Activated T-helper 1 cell treated with Interleukin-2 at 50 U/mL for 16 hours (primary cell): ENCODE results near the gene TULP4.
"Not testable (repeated sequence)": the region's sequence is repeated elsewhere in the genome, so short reads cannot be mapped to it uniquely, and the experiment has no call there.

Experiments used
- DNase-seq: peaks from one replicate; pipeline ENCODE4 v3.0.0-alpha.2; 2020; ENCODE audit warnings: low read depth

The TULP4 gene

DNA sequence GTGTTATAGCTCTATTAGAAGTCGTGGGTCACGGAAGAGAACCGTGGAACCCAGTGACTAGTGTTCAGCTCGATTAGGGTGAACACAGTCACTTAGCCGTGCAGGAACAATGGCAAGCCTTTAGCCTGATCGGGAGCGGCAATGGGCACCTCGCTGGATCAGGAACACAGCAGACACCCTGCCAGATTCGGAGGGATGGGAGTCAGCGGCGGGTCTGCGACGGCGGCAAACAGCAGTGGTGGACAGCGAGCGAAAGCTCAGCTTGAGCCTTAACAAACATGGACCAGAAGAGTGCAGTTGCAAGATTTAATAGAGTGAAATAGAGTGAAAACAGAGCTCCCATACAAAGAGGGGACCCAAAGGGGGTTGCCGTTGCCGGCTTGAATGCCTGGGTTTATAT is 157.8 kb downstream of the TULP4 start:
- DNase-seq, result not testable (repeated sequence)

DNA sequence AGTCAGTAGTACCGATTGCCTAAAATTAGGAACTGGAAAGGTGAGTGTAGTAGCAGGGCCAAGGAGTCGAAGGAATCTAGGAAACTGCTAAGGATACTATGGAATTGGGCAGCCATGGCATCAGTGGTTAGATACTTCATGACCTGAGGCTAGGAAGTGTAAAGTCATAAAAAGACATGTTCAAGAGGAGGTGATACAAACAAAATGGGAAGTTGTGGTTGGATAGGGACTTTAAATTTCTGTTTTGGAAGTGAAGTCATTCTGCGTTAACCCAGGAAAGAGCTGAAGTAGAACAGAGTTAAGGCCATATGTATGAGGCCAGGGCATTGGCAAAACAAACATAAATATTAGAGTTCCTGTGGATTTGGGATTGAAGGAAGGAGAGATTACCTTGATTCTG is 159.1 kb downstream of the TULP4 start:
- no peak for DNase-seq

DNA sequence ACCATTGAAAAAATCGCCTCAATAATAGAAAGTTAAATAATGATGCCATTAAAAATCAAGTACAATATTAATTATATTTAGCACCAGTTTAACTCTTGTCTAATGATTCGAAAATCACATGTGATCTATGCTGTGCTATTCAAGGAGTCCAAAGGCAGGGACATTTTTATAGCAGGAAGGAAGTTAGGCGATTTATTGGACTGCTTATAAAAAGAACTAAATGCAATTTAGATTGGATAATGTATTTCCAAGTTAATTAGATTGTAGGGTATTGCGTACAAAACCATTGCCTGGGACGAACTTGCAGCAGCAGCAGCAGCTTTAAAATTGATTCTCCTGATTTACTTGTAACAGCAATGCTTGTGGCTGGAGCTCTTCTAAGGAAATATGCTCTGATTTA is 160.2 kb downstream of the TULP4 start:
- DNase-seq, result no peak

DNA sequence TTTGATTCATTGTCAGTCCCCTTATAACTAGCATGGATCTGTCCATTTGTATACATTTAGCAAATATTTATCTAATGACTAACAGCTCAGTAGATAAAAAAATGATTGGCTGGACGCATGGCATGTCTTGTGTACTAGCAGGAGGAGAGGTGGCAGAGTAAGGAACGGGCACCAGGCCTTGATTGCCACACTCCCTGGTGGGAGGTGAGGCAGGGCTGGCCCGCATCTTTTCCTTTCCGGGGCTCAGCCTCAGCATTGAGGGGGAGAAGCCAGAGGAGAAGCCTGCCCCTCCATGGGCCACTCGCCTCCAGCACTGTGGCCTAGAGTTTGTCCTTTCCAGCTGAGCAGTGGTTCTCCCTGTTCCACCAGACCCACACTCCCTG is 162.7 kb downstream of the TULP4 start:
- DNase-seq, result no peak

DNA sequence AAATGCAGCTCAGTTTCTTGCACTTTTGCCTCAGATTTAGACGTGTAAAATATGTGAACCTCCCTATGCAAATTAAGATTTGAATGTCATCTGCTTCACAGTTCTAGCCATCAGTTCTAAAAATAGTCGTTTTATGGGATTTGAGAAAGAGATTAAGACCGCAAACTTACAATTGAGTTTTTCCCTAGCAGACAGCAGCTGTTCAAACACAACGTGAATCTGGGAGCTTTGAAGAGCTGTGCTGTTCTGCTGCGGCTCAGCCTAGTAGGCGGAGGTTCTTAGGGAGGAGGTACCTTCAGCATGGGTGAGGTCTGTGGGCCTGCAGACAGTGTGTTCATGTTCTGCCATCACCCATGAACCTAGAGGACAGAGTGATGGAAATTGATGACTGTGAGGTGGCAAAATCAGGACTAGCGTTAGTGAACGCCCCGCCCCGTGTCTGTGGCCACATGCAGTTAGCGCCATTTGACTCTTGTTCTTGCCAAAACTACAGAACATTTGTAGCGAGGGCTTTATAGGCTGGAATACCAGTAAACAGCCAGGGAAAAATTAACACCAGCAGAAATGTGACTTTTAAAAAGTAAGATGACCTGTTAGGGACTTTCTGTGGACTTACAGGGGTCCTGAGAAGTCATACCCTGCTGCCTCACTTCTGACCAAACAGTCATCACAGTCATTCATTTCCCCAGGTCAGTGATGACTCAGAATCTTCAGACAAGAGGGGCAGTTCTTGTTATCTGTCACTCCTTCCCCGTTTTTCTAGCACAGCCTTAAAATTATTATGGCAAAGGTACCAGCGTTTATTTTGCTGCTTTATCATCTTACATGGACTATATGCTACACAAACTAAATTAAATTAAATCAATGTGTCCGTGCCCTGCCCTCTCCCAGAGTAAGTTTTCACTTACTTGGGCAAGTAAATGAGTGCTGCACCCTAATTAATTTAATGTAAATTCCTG is 163.4 kb downstream of the TULP4 start:
- no peak for DNase-seq

DNA sequence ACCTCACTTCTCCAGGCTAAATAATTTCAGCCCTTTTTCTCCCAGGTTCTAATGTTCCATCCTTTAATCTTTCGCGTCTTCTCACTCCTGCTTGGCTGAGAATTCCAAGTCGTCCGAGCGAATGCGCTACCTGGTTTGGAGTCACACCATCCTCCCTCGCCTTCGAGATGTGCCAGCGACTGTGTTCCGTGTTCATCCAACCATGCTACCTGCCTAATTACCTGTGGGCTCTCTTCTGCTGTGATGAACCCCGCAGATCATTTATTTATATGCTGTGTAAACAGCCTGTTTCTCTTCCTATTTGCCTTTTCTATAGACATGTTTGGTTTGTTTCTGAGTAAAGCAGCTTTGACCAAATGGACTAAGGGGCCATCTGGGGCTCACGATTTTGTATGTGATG is 164.1 kb downstream of the TULP4 start:
- no peak for DNase-seq

DNA sequence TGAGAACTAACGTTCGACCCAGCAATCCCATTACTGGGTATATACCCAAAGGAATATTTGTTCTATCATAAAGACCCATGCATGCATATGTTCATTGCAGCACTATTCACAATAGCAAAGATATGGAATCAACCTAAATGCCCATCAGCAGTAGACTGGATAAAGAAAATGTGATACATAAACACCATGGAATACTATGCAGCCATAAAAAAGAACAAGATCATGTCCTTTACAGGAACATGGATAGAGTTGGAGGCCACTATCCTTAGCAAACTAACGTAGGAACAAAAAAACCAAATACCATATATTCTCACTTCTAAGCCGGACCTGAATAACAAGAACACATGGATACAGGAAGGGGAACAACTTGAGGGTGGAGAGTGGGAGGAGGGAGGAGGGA is 165.5 kb downstream of the TULP4 start:
- DNase-seq, result not testable (repeated sequence)

DNA sequence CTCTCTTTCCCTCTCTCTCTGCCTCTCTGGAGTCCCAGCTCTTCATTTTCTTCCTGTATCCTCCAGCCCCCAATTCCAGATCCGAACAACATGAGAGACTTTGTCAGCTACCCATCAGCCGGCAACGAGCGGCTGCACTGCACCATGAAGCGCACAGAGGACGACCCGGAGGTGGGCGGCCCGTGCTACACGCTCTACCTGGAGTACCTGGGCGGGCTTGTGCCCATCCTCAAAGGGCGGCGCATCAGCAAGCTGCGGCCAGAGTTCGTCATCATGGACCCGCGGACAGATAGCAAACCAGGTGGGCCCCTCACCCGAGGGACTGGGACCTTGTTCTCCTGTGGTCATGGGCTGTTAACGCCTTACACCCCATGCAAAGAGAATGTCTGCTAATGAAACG is 168.7 kb downstream of the TULP4 start:
- DNase-seq, result no peak

DNA sequence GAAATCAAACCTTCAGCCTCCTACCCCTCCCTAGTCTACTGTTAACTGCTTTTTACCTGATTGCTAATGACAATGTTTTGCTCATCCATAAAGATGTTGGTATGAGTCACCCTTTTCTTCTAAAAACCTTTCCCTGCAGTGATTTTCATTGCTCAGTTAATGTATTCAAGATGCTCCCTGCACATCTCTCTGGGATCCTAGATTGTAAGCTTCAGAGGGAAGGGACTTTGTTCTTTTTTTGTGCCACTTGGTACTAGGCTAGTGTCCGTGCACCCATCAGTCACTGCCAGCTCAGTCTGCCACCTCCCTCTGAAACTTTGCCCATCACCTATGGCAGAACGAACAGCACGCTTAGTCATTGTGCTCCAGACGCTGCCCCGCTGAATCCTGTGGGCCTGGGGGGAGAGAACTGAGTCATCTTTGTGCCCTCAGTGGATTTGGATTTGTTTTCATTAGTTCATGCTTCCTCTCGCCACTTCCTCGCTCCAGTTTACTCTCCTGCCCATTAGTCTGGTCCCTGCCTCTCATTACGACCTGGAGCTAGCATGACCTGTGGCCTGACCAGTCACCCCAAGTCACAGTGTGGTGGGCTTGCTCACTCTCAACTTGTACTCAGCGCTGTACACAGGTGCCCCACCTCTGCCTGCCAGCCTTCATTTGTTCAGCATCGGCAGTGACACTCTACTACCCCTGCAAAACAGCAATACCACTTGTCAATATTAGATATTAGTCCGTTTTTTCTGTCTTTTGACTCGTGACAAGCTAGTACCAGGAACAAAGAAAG is 169.6 kb downstream of the TULP4 start:
- DNase-seq, result no peak

DNA sequence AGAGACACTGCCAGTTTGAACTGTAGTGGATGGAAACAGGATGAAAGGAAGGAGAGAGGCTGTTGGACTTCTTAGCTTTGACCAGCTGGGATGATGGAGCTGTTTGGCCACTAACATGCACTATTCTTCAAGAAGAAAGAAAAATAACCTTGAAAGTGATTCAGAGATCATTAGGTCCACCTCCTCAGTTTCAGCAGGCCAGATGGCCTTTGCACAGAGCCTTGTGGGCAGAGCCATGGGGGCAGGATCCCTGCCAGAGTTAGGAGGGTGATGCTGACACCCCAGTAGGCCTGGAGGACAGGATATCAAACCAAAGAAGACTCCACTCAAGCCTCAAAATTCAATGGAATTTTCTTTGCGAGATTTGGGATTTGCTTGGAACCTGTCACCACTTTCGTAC is 173.2 kb downstream of the TULP4 start:
- no peak for DNase-seq

DNA sequence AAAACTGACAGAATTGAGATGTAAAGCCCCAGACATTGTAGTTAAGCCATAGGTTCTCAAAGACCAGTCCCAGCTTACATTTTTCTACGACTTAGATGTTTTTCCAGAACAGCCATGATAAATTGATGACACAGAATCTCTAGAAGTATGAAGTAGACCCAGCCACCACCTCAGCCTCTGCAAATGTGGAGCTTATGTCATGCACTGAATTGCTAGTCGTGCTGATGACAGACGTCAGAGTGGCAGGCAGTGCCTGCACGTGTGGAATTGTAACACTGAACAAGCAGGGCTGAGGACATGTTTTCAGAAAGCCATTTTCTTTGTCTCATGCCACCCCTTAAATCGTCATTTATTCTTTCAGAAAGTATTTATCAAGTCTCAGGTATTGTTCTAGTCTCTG is 175.2 kb downstream of the TULP4 start:
- no peak for DNase-seq

DNA sequence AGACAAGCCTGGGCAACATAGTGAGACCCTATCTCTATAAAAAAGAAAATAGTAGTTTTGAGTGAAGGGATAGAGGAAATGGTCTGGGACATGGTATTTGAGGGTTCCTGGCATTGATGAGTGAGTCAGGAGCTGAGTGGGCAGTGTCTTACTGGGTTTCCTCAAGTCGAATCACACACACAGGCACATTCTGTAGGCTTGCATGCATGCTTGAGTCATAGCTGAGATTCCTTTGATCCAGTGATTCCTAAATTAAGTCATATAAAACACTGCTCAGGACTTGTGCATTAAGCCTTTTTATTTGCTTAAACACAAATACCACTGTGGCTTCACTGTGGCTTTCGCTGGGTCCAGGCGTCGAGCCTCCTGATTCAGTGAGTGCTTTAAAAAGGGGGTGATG is 175.8 kb downstream of the TULP4 start:
- DNase-seq, result no peak

DNA sequence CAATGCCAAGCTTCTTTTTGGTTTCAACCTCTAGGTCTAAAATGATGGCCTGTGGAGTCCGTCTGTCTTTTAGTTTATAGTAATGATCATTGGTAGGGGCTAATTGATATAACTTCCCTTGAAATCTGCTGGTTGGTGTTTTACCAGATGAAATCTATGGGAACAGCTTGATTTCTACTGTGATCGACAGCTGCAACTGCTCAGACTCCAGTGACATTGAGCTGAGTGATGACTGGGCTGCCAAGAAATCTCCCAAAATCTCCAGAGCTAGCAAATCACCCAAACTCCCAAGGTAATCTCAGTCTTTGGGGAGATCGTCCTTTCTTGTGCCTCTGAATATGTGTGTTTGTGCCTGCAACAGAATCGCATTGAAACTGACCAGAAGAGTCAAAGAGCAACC is 177.2 kb downstream of the TULP4 start:
- no peak for DNase-seq

DNA sequence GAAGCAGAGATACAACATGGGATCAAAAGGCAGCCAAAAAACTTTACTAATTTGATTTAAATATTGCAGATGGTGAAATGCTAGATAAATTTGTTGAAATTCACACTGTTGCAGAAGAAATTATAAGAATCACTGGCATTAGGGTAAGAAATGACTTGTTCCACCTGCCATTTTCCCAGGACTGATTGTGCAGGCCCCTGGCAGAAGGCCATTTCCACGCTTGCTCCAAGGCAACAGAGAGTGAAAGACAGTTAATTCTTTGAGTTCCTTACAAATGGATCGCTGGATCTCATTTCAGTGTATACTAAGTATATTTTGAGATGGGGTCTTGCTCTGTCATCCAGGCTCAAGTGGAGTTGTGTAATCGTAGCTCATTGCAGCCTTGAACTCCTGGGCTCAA is 180.6 kb downstream of the TULP4 start:
- no peak for DNase-seq

DNA sequence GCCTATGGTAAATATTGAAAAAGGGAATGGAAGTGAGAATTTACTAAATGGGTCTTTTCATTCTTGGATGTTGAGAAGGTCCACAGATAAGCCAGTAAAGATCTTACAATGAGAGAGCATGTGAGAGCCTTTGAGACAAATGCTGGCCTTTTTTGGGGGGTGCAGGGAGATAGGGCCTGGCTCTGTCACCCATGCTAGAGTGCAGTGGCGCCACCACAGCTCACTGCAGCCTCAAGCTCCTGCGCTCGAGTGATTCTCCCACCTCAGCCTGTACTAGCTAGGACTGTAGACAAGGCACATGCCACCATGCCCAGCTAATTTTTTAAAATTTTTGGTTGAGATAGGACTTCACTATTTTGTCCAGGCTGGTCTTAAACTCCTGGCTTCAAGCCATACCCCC is 184.4 kb downstream of the TULP4 start:
- no peak for DNase-seq

DNA sequence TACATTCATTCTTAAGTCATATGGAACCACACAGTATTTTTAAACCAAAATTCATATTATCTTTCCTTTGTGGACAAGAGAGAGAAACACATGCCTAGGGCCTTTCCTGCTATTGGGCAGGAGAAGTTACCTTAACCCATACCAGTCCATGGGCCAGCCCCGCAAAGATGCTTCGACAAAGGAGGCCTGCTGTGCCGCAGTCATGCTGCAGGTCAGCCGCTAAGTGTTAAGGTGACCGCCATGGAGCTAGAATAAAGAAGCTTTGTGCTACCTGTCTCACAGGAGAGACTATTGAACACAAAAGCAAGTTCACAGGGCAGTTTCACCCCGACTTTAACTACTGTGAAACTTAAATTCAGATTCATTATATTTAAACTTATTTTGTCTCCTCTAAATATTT is 185.4 kb downstream of the TULP4 start:
- no peak for DNase-seq

DNA sequence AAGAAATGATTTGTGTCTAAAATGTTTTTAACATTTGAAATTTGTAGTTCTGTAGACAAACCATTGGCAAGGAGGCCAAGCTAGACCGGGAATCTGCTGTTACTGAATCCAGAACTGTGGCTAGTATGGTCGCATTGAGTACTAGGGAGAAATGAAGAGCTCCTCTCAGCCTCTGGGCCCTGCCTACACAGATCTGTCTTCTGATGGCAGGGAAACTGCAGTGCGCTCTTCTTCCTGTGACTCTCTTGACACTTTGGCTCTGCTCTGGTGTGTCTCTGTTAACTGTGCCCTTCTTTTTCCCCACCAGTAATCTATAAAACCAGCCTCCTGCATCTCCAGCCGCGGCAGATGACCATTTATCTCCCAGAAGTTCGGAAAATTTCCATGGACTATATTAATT is 186.1 kb downstream of the TULP4 start:
- no peak for DNase-seq

DNA sequence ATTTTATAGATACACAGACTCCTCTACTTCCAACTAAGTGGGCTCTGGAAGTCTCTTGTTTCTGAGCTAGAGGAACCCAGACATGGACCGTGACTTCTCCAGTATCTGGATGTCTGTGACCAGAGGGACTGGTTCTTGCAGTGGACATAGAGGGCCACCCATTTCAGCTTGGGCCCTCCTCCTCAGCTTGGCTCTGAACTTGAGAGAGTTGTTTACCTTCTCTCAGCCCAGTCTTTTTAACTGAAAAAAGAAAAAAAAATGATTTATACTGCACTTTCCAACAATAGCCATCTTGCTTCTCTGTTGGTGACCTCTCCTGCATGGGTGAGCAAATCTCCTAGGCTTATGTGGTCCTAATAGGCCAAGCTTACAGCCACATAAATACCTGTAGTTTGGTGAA is 187.3 kb downstream of the TULP4 start:
- no peak for DNase-seq

DNA sequence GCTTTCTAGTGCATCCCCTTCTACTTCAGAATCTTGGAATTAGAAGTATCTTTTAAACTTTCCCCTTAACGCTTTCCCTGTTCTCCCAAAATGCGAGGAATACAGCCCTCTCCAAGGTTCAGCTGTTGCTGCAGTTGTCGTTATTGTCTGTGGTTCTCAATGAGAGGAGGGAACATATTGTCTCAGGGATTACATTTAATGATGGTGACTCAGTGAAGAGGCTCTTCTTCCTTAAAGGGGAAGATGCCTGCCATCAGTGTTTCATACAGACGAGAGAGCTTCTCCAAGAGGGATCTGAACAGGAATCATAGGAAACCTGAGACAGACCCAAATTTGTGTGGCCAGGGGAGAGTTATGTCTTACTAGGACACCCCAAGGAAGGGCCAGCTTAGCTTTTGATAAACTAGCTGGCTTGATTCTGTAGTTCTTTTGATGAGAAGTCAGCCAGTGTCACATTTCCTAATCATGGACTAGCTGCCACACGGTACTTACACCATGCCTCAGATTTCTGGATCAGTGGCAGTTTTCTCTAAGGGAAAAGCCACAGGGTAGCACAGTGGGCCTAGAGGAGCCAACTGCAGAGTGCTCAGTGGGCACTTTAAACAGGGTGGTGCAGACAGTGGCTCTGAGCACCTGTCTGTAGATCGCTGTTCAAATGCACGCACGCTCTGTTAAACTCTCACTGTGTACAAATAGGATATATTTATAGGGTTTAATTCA is 187.9 kb downstream of the TULP4 start:
- DNase-seq, result no peak

DNA sequence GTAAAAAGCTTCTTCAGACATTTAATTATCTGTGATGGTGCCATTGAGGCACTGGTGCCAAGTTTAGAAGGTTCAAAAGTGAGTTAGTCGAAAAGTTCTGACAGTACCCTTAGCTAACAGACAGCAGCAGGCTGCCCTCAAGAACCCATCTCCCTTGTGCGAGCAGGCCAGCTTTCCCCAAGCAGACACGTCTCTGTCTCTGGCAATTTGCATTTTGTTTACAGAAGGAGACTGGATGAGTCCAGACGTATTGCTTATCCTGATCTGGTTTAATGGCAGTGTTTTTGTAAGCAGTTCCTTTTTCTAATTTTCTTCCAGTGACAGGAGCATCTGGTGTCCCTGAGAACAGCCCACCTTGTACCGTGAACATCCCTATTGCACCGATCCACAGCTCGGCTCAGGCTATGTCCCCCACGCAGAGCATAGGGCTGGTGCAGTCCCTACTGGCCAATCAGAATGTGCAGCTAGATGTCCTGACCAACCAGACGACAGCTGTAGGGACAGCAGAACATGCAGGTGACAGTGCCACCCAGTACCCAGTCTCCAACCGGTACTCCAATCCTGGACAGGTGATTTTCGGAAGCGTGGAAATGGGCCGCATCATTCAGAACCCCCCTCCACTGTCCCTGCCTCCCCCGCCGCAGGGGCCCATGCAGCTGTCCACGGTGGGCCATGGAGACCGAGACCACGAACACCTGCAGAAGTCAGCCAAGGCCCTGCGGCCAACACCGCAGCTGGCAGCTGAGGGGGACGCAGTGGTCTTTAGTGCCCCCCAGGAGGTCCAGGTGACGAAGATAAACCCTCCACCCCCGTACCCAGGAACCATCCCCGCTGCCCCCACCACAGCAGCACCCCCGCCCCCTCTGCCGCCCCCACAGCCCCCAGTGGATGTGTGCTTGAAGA is 189.3 kb downstream of the TULP4 start:
- DNase-seq, result no peak

DNA sequence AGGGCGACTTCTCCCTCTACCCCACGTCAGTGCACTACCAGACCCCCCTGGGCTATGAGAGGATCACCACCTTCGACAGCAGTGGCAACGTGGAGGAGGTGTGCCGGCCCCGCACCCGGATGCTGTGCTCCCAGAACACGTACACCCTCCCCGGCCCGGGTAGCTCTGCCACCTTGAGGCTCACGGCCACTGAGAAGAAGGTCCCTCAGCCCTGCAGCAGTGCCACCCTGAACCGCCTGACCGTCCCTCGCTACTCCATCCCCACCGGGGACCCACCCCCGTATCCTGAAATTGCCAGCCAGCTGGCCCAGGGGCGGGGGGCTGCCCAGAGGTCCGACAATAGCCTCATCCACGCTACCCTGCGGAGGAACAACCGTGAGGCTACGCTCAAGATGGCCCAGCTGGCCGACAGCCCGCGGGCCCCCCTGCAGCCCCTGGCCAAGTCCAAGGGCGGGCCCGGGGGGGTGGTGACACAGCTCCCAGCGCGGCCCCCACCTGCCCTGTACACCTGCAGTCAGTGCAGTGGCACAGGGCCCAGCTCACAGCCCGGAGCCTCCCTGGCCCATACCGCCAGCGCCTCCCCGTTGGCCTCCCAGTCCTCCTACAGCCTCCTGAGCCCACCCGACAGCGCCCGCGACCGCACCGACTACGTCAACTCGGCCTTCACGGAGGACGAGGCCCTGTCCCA is 190.1 kb downstream of the TULP4 start:
- no peak for DNase-seq
